Hepatocyte (in vitro differentiated cells): ENCODE measurements around the gene PNO1.

Experiments used
- EZH2 ChIP-seq: fragments of 200-600 bp; sonication (generic); IDR thresholded peaks from 2 replicates; pipeline ENCODE4 v1.6.1; 2016; ENCODE audit warnings: antibody characterized with exemption, mild to moderate bottlenecking, borderline replicate concordance
- TF ChIP-seq, protein P1 (sequence below): fragments of 200-600 bp; sonication (generic); IDR thresholded peaks from 2 replicates; pipeline ENCODE4 v1.5.1; 2016; ENCODE audit warnings: antibody characterized with exemption, mild to moderate bottlenecking; ENCODE audit not compliant: poor library complexity

DNA sequence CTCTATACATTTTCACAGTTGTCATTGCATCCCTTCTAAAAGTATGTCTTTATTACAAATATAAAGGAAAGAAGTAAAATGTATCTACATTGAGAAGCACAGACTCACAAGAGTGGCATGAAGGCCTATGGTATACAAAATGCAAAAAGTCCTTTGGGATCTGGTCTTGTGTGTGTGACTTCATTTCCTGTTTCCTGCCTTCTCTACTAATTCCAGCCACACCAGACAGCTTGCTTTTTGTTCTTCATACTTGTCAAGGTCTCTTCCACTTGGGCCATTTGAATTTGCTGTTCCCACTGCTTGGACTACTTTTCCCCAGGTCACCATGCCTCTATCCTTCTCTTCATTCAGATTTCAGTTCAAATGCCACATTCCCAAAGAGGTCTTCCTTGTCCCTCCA, 6.7 kb upstream of the PNO1 start:
- TF ChIP-seq, protein P1, sequence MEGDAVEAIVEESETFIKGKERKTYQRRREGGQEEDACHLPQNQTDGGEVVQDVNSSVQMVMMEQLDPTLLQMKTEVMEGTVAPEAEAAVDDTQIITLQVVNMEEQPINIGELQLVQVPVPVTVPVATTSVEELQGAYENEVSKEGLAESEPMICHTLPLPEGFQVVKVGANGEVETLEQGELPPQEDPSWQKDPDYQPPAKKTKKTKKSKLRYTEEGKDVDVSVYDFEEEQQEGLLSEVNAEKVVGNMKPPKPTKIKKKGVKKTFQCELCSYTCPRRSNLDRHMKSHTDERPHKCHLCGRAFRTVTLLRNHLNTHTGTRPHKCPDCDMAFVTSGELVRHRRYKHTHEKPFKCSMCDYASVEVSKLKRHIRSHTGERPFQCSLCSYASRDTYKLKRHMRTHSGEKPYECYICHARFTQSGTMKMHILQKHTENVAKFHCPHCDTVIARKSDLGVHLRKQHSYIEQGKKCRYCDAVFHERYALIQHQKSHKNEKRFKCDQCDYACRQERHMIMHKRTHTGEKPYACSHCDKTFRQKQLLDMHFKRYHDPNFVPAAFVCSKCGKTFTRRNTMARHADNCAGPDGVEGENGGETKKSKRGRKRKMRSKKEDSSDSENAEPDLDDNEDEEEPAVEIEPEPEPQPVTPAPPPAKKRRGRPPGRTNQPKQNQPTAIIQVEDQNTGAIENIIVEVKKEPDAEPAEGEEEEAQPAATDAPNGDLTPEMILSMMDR: no peak
- no peak for TF ChIP-seq EZH2
